GM21526 (cell line): ENCODE results near the gene TNFAIP2.

ENCODE experiments used
- ATAC-seq: cut with Tn5 transposase; IDR thresholded peaks from one replicate; pipeline ENCODE4 v1.9.1; 2021; ENCODE audit warnings: moderate library complexity; ENCODE audit not compliant: unreplicated experiment, low FRiP score

TNFAIP2 gene

GRCh38 chr14:103178521-103178920 is 55.3 kb downstream of the TNFAIP2 start:
- no peak for ATAC-seq

GRCh38 chr14:103179094-103179493 is 55.8 kb downstream of the TNFAIP2 start:
- no peak for ATAC-seq

- ATAC-seq, result no peak
Measured at GRCh38 chr14:103180331-103180730, 57.1 kb downstream of the TNFAIP2 start.

GRCh38 chr14:103184046-103184445 is 60.8 kb downstream of the TNFAIP2 start:
- ATAC-seq, result no peak

- ATAC-seq, result no peak
Measured at GRCh38 chr14:103185051-103186029, 62.1 kb downstream of the TNFAIP2 start.

GRCh38 chr14:103186241-103186822 is 63.1 kb downstream of the TNFAIP2 start:
- no peak for ATAC-seq
